Measurements from ENCODE around the gene MAMSTR. TPM values are rescaled to one million over a fixed set of nuclear protein-coding genes. Genes with fewer than 3 reads are reported as not detected.

The MAMSTR gene
- total and polyA plus RNA-seq, 9 of the 15 experiments (the other 6 are each of a cell fraction or from before 2014, with no cell fraction given) = 0.08 to 1.00 (median 0.40) TPM; not detected in 1

- TF ChIP-seq ZNF318 (IDR thresholded peaks at IDR 0.05; ENCODE audit: borderline replicate concordance in 1 of 2, low read depth in 1 of 2) (no peak), POLR3G (IDR thresholded peaks at IDR 0.05; ENCODE audit: extremely low read depth, insufficient read length, insufficient replicate concordance) (no peak), TAF15 (IDR thresholded peaks at IDR 0.05; ENCODE audit: low read depth, low read length) (no peak), ZNF197 (CRISPR knock-in tag; IDR thresholded peaks at IDR 0.05; ENCODE audit: low read depth) (peak; percentile 92), ZFP91 (CRISPR knock-in tag; IDR thresholded peaks at IDR 0.05) (no peak), PBX2 (CRISPR knock-in tag; IDR thresholded peaks at IDR 0.05; ENCODE audit: low read depth) (no peak), PBX2 (tag; conservative IDR thresholded peaks at IDR 0.05; ENCODE audit: low read depth) (no peak), COPS2 (conservative IDR thresholded peaks at IDR 0.05) (no peak), ZNF696 (CRISPR knock-in tag; conservative IDR thresholded peaks at IDR 0.05) (no peak), ILF3 (IDR thresholded peaks at IDR 0.05; ENCODE audit: borderline replicate concordance) (no peak), ZNF717 (CRISPR knock-in tag; IDR thresholded peaks at IDR 0.05) (no peak), FOS (IDR thresholded peaks at IDR 0.05; ENCODE audit: extremely low read depth, insufficient read length) (no peak), ZBTB26 (CRISPR knock-in tag; IDR thresholded peaks at IDR 0.05) (no peak)
Observed at GRCh38 chr19:48746738-48747575, 27.4 kb upstream of the MAMSTR start, which contains the start of gene IZUMO1 (continued).

Data from K562 (cell line).